PC-9 (cell line): ENCODE results near the gene PAFAH1B1. TPM values are rescaled to one million over a fixed set of nuclear protein-coding genes. Genes with fewer than 3 reads are reported as not detected.

Source experiments
- BruUV-seq: library from RNA; stranded (reverse); fragments of 400-500 nt; replicated peaks from 2 replicates; lab custom pipeline; 2021; lab: Mats Ljungman, UMichigan
- CTCF ChIA-PET: fragments of 300-600 bp; sonication (Branson Sonifier 250); formaldehyde crosslinking; loops from one replicate; lab custom pipeline; 2022; ENCODE audit warnings: antibody characterized with exemption; lab: Charles Lee
- POLR2A ChIA-PET: fragments of 300-600 bp; sonication (Branson Sonifier 250); formaldehyde crosslinking; loops from one replicate; lab custom pipeline; 2022; ENCODE audit warnings: antibody characterized with exemption; ENCODE audit not compliant: unreplicated experiment; lab: Charles Lee
- DNase-seq, 2 experiments: peaks; one replicate each; pipeline versions ENCODE4 v3.0.0 to v3.0.0-alpha.2; 2015 to 2022; ENCODE audit warnings: mixed read lengths in 1 of 2
- H2AFZ ChIP-seq: fragments of 200-600 bp; sonication (generic); 2 replicates; pipeline ENCODE4 v1.8.1; 2017; ENCODE audit warnings: antibody characterized with exemption
- H3F3A ChIP-seq: fragments of 200-600 bp; sonication (generic); 2 replicates; pipeline ENCODE4 v1.8.1; 2017; ENCODE audit warnings: antibody characterized with exemption, mild to moderate bottlenecking, low read depth; ENCODE audit not compliant: insufficient read depth
- H3K27ac ChIP-seq: fragments of 200-600 bp; sonication (generic); 2 replicates; pipeline ENCODE4 v1.6.1; 2016; ENCODE audit warnings: mixed run types
- H3K27me3 ChIP-seq: fragments of 200-600 bp; sonication (generic); 2 replicates; pipeline ENCODE4 v1.6.1; 2016; ENCODE audit warnings: low read depth, mixed run types; ENCODE audit not compliant: insufficient read depth
- H3K36me3 ChIP-seq: fragments of 200-600 bp; sonication (generic); 2 replicates; pipeline ENCODE4 v1.6.1; 2016; ENCODE audit warnings: low read depth, mixed run types
- H3K4me1 ChIP-seq: fragments of 200-600 bp; sonication (generic); replicated peaks from 2 replicates; pipeline ENCODE4 v1.6.1; 2016; ENCODE audit warnings: mixed run types; ENCODE audit not compliant: insufficient read depth
- H3K4me2 ChIP-seq: fragments of 200-600 bp; sonication (generic); 2 replicates; pipeline ENCODE4 v1.6.1; 2017; ENCODE audit warnings: mixed run types
- H3K4me3 ChIP-seq: fragments of 200-600 bp; sonication (generic); 2 replicates; pipeline ENCODE4 v1.6.1; 2016; ENCODE audit warnings: mixed run types
- H3K79me2 ChIP-seq: fragments of 200-600 bp; sonication (generic); 2 replicates; pipeline ENCODE4 v1.6.1; 2017; ENCODE audit warnings: low read depth, mixed run types
- H3K9me2 ChIP-seq: fragments of 200-600 bp; sonication (generic); 2 replicates; pipeline ENCODE4 v1.8.1; 2017; ENCODE audit warnings: mild to moderate bottlenecking; ENCODE audit not compliant: insufficient read depth
- H3K9me3 ChIP-seq: fragments of 200-600 bp; sonication (generic); 2 replicates; pipeline ENCODE4 v1.8.1; 2016; ENCODE audit warnings: low read depth; ENCODE audit not compliant: insufficient read depth
- H4K20me1 ChIP-seq: fragments of 200-600 bp; sonication (generic); 2 replicates; pipeline ENCODE4 v1.8.1; 2017; ENCODE audit not compliant: insufficient read depth
- EZH2 ChIP-seq: fragments of 200-600 bp; sonication (generic); IDR thresholded peaks from 2 replicates; pipeline ENCODE4 v1.8.0; 2017; ENCODE audit warnings: antibody characterized with exemption, low read depth
- intact Hi-C: fragments of 100-400 bp; cut with micrococcal nuclease; formaldehyde crosslinking; loops from one replicate; pipeline ENCODE4 v1.10.0; 2022; ENCODE audit not compliant: unreplicated experiment
- total RNA-seq: library from RNA; stranded (reverse); gene quantifications from 2 replicates; pipeline ENCODE4 v1.2.3, GENCODE V29; 2021
- TF ChIP-seq, protein P1 (sequence below): fragments of 200-600 bp; sonication (generic); conservative IDR thresholded peaks from 2 replicates; pipeline ENCODE4 v1.6.1; 2017; ENCODE audit warnings: mixed run types, antibody characterized with exemption, mild to moderate bottlenecking, moderate library complexity

PAFAH1B1 gene
- total RNA-seq, 1 experiment from 2014 or later, result 152 TPM

GRCh38 chr17:2611627-2612026 lies 18.2 kb downstream of the PAFAH1B1 start:
- Histone ChIP-seq H3K4me2 (no peak overlapping the region), H3K9me2 (no peaks in the 10 kb centered on the region), H2AFZ (no peak overlapping the region), H3F3A (peaks cover 20% of the 10 kb centered on the region; the same call in 1 of the 2 replicates), H3K9me3 (no peaks in the 10 kb centered on the region), H3K36me3 (no peaks in the 10 kb centered on the region), H3K4me1 (no peaks in the 10 kb centered on the region), H4K20me1 (peaks cover 96% of the 10 kb centered on the region), H3K27ac (no peak overlapping the region), H3K27me3 (no peaks in the 10 kb centered on the region), H3K4me3 (no peak overlapping the region), H3K79me2 (peaks cover 97% of the 10 kb centered on the region)
- no peak for DNase-seq
- CTCF ChIA-PET, result no interaction called here
- BruUV-seq, result no TSS peak
- no peak for TF ChIP-seq EZH2
- TF ChIP-seq, protein P1, sequence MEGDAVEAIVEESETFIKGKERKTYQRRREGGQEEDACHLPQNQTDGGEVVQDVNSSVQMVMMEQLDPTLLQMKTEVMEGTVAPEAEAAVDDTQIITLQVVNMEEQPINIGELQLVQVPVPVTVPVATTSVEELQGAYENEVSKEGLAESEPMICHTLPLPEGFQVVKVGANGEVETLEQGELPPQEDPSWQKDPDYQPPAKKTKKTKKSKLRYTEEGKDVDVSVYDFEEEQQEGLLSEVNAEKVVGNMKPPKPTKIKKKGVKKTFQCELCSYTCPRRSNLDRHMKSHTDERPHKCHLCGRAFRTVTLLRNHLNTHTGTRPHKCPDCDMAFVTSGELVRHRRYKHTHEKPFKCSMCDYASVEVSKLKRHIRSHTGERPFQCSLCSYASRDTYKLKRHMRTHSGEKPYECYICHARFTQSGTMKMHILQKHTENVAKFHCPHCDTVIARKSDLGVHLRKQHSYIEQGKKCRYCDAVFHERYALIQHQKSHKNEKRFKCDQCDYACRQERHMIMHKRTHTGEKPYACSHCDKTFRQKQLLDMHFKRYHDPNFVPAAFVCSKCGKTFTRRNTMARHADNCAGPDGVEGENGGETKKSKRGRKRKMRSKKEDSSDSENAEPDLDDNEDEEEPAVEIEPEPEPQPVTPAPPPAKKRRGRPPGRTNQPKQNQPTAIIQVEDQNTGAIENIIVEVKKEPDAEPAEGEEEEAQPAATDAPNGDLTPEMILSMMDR, result no peak
- intact Hi-C loops, result no loop called here
- POLR2A ChIA-PET, result no interaction called here

DNA sequence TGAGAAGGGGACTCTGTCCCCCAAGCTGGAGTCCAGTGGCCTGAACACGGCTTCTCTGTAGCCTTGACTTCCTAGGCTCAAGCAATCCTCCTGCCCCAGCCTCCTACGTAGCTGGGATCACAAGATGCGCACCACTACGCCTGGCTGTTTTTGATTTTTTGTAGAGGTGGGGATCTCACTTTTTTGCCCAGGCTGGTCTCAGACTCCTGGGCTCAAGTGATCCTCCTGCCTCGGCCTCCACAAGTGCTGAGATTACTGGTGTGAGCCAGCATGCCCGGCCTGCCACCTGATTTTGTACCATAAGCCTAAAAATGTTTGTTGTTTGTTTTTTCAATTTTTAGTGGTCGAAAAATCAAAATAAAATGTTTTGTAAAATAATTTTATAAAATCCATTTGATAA lies 19.2 kb downstream of the PAFAH1B1 start:
- H3K4me3 ChIP-seq, result no peak overlapping the region
- H4K20me1 ChIP-seq, result peaks cover 96% of the 10 kb centered on the region
- intact Hi-C loops, result no loop called here
- H3K27ac ChIP-seq, result no peak overlapping the region
- no peaks in the 10 kb centered on the region for H3K9me2 ChIP-seq
- DNase-seq, result no peak
- no peaks in the 10 kb centered on the region for H3K36me3 ChIP-seq
- CTCF ChIA-PET, result no interaction called here
- H3K79me2 ChIP-seq, result peaks cover 97% of the 10 kb centered on the region
- no peak for TF ChIP-seq EZH2
- TF ChIP-seq, protein P1, result no peak
- no peaks in the 10 kb centered on the region for H3K4me1 ChIP-seq
- no peak overlapping the region for H2AFZ ChIP-seq
- H3K9me3 ChIP-seq, result no peaks in the 10 kb centered on the region
- POLR2A ChIA-PET, result no interaction called here
- BruUV-seq, result no TSS peak
- H3K27me3 ChIP-seq, result no peaks in the 10 kb centered on the region
- peaks cover 23% of the 10 kb centered on the region; the same call in 1 of the 2 replicates for H3F3A ChIP-seq
- H3K4me2 ChIP-seq, result no peak overlapping the region

DNA sequence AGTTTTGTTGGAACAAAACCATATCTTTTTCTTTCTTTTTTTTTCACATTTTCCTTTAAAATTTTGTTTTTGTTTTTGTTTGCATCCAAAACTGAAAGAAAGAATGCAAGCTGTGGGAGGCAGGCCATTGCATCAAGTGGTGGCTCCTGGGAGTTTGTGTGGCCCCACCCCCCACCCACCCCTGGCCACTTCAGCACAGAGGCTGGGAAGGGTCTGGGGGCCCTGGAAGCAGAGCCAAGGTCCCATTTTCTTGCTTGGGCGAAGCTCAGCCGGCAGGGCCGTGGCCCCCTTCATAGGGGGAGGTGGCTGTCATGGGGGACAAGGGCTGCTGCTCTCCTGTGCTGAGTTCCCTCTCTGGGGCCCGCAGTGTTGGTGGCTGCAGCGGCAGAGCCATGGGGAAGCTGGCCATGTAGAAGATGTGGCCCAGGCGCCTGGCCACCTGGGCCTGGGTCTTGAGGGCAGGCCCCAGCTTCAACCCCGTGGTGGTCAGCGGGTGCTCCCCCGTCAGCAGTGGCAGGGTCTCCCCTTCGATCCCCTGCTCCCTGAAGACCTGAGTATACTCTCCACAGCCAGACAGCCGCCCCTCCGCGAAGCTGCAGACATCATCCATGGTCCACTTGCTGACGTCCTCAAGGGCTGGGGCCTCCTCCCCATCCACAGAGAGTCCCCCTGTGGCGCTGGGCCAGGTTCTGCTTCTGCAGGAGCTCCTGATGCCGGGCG lies 19.8 kb downstream of the PAFAH1B1 start:
- POLR2A ChIA-PET, result no interaction called here

More for the DNA sequence above, 19.8 kb downstream of the PAFAH1B1 start:
- DNase-seq, result no peak
- TF ChIP-seq, protein P1, result no peak
- no peak for TF ChIP-seq EZH2
- Histone ChIP-seq H3K9me2 (no peaks in the 10 kb centered on the region), H2AFZ (no peak overlapping the region), H3K36me3 (no peaks in the 10 kb centered on the region), H3K4me3 (no peak overlapping the region), H3K4me1 (no peaks in the 10 kb centered on the region), H3K27me3 (no peaks in the 10 kb centered on the region), H4K20me1 (peaks cover 96% of the 10 kb centered on the region), H3F3A (peaks cover 29% of the 10 kb centered on the region; the same call in 1 of the 2 replicates), H3K4me2 (no peak overlapping the region), H3K79me2 (peaks cover 97% of the 10 kb centered on the region), H3K9me3 (no peaks in the 10 kb centered on the region), H3K27ac (no peak overlapping the region)
- intact Hi-C loops, result no loop called here
- BruUV-seq, result no TSS peak
- CTCF ChIA-PET, result no interaction called here
